ENCODE measurements around the gene TNPO1.
"Not testable (repeated sequence)": the region's sequence is repeated elsewhere in the genome, so short reads cannot be mapped to it uniquely, and the experiment has no call there.

TNPO1 gene

GRCh38 chr5:72784129-72784528 lies 32.3 kb upstream of the TNPO1 start:
- DNase-seq (ENCODE audit: low read depth): no peak
- no peak for TF ChIP-seq CTCF (IDR thresholded peaks at IDR 0.05; ENCODE audit: control insufficient read depth, extremely low read depth, insufficient read depth)
- no peak overlapping the region for H3K4me3 ChIP-seq (ENCODE audit: low read depth, low read length)

- no peak for DNase-seq (ENCODE audit: low read depth)
- no peak overlapping the region for H3K4me3 ChIP-seq (ENCODE audit: low read depth, low read length)
- TF ChIP-seq CTCF (IDR thresholded peaks at IDR 0.05; ENCODE audit: control insufficient read depth, extremely low read depth, insufficient read depth): no peak
Observed at GRCh38 chr5:72785801-72786200, 30.7 kb upstream of the TNPO1 start.

GRCh38 chr5:72786676-72787075 lies 29.8 kb upstream of the TNPO1 start:
- no peak for TF ChIP-seq CTCF (IDR thresholded peaks at IDR 0.05; ENCODE audit: control insufficient read depth, extremely low read depth, insufficient read depth)

GRCh38 chr5:72788866-72789505 lies 27.5 kb upstream of the TNPO1 start:
- no peak overlapping the region for H3K4me3 ChIP-seq (ENCODE audit: low read depth, low read length)
- DNase-seq (ENCODE audit: low read depth): no peak
- TF ChIP-seq CTCF (IDR thresholded peaks at IDR 0.05; ENCODE audit: control insufficient read depth, extremely low read depth, insufficient read depth): no peak

More at GRCh38 chr5:72786676-72787075, 29.8 kb upstream of the TNPO1 start:
- no peak for DNase-seq (ENCODE audit: low read depth)
- H3K4me3 ChIP-seq (ENCODE audit: low read depth, low read length): no peak overlapping the region

DNA sequence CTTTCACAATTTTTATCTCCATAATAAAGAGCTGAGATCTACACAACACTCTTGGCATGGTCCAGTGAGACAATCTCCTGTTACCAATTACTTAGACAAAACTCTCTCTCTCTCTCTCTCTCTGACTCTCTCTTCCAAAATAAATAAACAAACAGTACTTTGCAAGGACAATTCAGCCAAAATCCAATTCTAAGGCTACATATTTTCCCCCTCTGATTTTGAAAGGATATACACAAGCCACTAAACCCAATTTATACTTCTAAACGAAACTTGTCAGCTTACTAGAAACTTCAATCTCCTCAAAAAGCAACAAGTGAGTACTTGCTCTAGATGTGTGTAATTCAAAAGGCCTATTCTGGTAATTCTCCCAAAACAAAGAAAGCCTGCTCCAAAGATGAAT lies 26.3 kb upstream of the TNPO1 start:
- TF ChIP-seq CTCF (IDR thresholded peaks at IDR 0.05; ENCODE audit: control insufficient read depth, extremely low read depth, insufficient read depth): no peak
- DNase-seq (ENCODE audit: low read depth): peak; percentile 46
- no peak overlapping the region for H3K4me3 ChIP-seq (ENCODE audit: low read depth, low read length)

DNA sequence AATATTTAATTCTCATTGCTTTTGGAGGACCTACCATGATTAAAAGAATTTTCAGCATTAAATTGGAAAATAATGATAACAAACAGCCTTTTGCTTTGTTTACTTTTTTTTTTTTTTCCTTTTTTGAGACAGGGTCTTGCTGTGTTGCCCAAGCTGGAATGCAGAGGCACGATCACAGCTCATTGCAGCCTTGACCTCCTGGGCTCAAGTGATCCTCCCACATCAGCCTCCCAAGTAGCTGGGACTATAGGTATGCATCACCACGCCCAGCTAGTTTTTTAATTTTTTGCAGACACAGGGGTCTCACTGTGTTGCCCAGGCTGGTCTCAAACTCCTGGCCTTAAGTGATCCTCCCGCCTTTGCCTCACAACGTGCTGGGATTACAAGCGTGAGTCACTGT lies 23.8 kb upstream of the TNPO1 start:
- not testable (repeated sequence) for H3K4me3 ChIP-seq (ENCODE audit: low read depth, low read length); DNase-seq (ENCODE audit: low read depth)

DNA sequence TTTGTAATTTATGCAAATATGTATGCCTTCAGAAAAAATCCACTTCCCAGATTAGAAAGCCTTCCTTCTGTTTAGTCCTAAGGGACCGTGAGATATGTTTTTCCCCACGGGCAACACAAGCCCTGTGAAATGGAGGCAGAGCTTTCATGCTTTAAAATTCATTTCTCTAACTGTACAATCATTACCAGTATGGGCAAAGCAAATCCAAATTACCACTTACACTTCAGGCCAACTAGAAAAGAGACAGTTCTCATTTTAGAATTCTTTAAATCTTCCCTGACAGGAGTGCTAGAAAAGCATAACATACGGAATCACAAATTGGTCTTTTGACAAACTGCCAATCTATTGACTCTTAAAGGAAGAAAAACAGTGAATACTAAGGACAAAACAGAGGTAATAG lies 20.5 kb upstream of the TNPO1 start:
- no peak for TF ChIP-seq CTCF (IDR thresholded peaks at IDR 0.05; ENCODE audit: control insufficient read depth, extremely low read depth, insufficient read depth)
- no peak overlapping the region for H3K4me3 ChIP-seq (ENCODE audit: low read depth, low read length)
- no peak for DNase-seq (ENCODE audit: low read depth)
